ENCODE data around the gene SPIRE2.
A peak's percentile ranks its signal among the peaks of the same experiment; 100 is the strongest.

The SPIRE2 gene

GRCh38 chr16:89915303-89916232 is 87.3 kb downstream of the SPIRE2 start:
- DNase-seq (ENCODE audit: low read depth) = no peak

- DNase-seq (ENCODE audit: low read depth) = peak; percentile 64
Measured at GRCh38 chr16:89917773-89918452, 89.6 kb downstream of the SPIRE2 start.

- no peak for DNase-seq (ENCODE audit: low read depth)
Measured at GRCh38 chr16:89918453-89919347, 90.4 kb downstream of the SPIRE2 start, which contains the start of gene MC1R. Gene MC1R (plus strand): TSS chr16:89918862. CDS start chr16:89919259, 397 bp downstream.

- DNase-seq (ENCODE audit: low read depth) = no peak
Measured at GRCh38 chr16:89919535-89920406, 91.5 kb downstream of the SPIRE2 start.

- DNase-seq (ENCODE audit: low read depth) = no peak
Measured at GRCh38 chr16:89920723-89921122, 92.4 kb downstream of the SPIRE2 start.

All from GM04503 (cell line).